NT2/D1 (cell line): ENCODE data around the gene STK25.
"Not testable (repeated sequence)": the region's sequence is repeated elsewhere in the genome, so short reads cannot be mapped to it uniquely, and the experiment has no call there.

ENCODE experiments used
- SUZ12 ChIP-seq: IDR thresholded peaks from 2 replicates; pipeline ENCODE4 v1.6.1; 2011; ENCODE audit not compliant: insufficient read length, insufficient read depth; ENCODE audit errors: extremely low read depth
- YY1 ChIP-seq: IDR thresholded peaks from 2 replicates; pipeline ENCODE4 v1.6.1; 2011; ENCODE audit not compliant: insufficient read length, insufficient read depth

GRCh38 chr2:241453919-241454318 is 54.5 kb downstream of the STK25 start:
- not testable (repeated sequence) for TF ChIP-seq SUZ12, YY1
